ENCODE measurements around the gene REXO4. TPM values are rescaled to one million over a fixed set of nuclear protein-coding genes. Genes with fewer than 3 reads are reported as not detected.

The REXO4 gene
- total RNA-seq, 2 experiments from 2014 or later = 35.7 to 45.5 TPM

DNA sequence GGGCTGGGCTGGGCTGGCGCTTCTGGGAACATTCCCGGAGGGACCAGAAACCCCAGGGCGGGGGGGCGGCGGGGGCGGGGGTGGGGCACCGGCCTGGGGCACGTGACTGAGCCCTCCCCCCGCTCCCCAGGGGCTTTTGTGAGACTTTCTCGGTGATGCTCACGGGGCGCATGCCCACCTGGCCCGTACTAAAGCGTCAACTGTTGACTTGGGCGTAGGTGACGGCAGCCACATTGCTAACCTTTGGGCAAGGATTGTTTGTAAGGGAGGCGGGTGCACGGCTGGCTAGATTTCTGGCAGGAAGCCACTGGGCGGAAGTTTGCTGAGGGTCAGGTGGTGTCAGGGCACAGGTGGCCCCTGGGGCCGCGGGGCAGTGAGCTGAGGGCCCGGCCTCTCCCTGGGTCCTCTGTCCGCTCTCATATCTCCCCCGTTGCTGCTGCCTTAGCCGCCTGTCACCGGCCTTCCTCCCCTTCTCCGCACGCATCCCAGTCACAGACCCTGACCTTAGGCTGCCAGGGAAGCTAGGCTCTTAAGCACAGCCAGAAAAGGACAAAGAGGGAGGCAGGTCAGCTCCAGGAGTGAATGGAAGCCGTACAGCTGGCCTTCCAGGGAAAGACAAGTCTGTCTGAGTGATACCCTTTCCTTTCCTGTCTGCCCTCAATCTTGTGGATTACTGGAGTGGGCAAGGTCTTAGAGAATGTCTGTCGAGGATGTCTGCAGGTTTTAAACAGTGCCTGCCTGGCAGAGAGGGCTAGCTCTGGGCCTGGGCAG is 42.8 kb upstream of the REXO4 start:
- Histone ChIP-seq H3K9me2 (ENCODE audit: insufficient read depth, low read length) (no peaks in the 10 kb centered on the region), H3K36me3 (ENCODE audit: insufficient read depth, low read length) (no peaks in the 10 kb centered on the region), H3K9me3 (ENCODE audit: low read length) (no peaks in the 10 kb centered on the region), H2AFZ (ENCODE audit: low read length) (no peak overlapping the region; the same call in 1 of the 2 replicates), H3K4me2 (ENCODE audit: low read length) (peak overlapping the region; percentile 93), H3K4me1 (ENCODE audit: insufficient read depth, low read length, poor library complexity, severe bottlenecking) (peaks cover 51% of the 10 kb centered on the region), H3K4me3 (ENCODE audit: low read depth, low read length, poor library complexity, severe bottlenecking) (peak overlapping the region; percentile 74), H4K20me1 (ENCODE audit: insufficient read depth, low read length) (no peaks in the 10 kb centered on the region), H3K79me2 (ENCODE audit: insufficient read depth, low read depth, low read length) (no peaks in the 10 kb centered on the region), H3K27ac (ENCODE audit: low read depth, low read length, poor library complexity, severe bottlenecking) (peak overlapping the region; percentile 77)
- intact Hi-C loops (cut with micrococcal nuclease; ENCODE audit: unreplicated experiment) = loop anchor here (1.0 to 5.0 kb wide), 2 partner anchors 18 to 103 kb away; partner anchors contain the start of genes SURF1 and SURF2
- BruUV-seq (replicated peaks) = no TSS peak
- TF ChIP-seq, protein P1, sequence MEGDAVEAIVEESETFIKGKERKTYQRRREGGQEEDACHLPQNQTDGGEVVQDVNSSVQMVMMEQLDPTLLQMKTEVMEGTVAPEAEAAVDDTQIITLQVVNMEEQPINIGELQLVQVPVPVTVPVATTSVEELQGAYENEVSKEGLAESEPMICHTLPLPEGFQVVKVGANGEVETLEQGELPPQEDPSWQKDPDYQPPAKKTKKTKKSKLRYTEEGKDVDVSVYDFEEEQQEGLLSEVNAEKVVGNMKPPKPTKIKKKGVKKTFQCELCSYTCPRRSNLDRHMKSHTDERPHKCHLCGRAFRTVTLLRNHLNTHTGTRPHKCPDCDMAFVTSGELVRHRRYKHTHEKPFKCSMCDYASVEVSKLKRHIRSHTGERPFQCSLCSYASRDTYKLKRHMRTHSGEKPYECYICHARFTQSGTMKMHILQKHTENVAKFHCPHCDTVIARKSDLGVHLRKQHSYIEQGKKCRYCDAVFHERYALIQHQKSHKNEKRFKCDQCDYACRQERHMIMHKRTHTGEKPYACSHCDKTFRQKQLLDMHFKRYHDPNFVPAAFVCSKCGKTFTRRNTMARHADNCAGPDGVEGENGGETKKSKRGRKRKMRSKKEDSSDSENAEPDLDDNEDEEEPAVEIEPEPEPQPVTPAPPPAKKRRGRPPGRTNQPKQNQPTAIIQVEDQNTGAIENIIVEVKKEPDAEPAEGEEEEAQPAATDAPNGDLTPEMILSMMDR (conservative IDR thresholded peaks at IDR 0.05; ENCODE audit: low read length) = no peak
- no peak for TF ChIP-seq EZH2phosphoT487 (IDR thresholded peaks at IDR 0.05; ENCODE audit: borderline replicate concordance, low read depth, low read length)
- CTCF ChIA-PET (ENCODE audit: unreplicated experiment) = interaction anchor here (1.7 kb wide), 1 partner anchor 19 kb away, joined by 5 read pairs; the partner anchor contains the start of gene SLC2A6
- DNase-seq (ENCODE audit: low spot score) = peak; percentile 91
- POLR2A ChIA-PET = interaction anchor here (1.4 to 1.5 kb wide), 2 partner anchors 42 to 105 kb away, joined by 5 to 6 read pairs; partner anchors contain the start of gene SURF1

GRCh38 chr9:133459476-133460404 is 41.9 kb upstream of the REXO4 start, which contains the start of gene CACFD1:
TSS of gene CACFD1 (plus strand) at chr9:133459978. CDS start at chr9:133460067, 89 bp downstream.
- H3K4me3 ChIP-seq (ENCODE audit: low read depth, low read length, poor library complexity, severe bottlenecking) = peak within 1 kb of the TSS; percentile 74
- H3K9me2 ChIP-seq (ENCODE audit: insufficient read depth, low read length) = no peaks in the 10 kb centered on the region
- ChIA-PET CTCF (ENCODE audit: unreplicated experiment) (interaction anchor here (0.6 to 1.7 kb wide), 5 partner anchors 20 to 384 kb away, joined by 3 to 8 read pairs (median 3); partner anchors contain the start of gene SLC2A6), POLR2A (interaction anchor here (0.7 to 1.4 kb wide), 11 partner anchors 16 to 1711 kb away, joined by 3 to 6 read pairs (median 4); partner anchors contain the start of gene REXO4)
- no peaks in the 10 kb centered on the region for H3K9me3 ChIP-seq (ENCODE audit: low read length)
- H3K27ac ChIP-seq (ENCODE audit: low read depth, low read length, poor library complexity, severe bottlenecking) = peak within 1 kb of the TSS; percentile 77
- no peaks in the 10 kb centered on the region for H4K20me1 ChIP-seq (ENCODE audit: insufficient read depth, low read length)
- no peaks in the 10 kb centered on the region for H3K79me2 ChIP-seq (ENCODE audit: insufficient read depth, low read depth, low read length)
- peak; percentile 96 for DNase-seq (ENCODE audit: low spot score)
- no TSS peak for BruUV-seq (replicated peaks)
- peaks cover 51% of the 10 kb centered on the region for H3K4me1 ChIP-seq (ENCODE audit: insufficient read depth, low read length, poor library complexity, severe bottlenecking)
- peak within 1 kb of the TSS; percentile 73 for H2AFZ ChIP-seq (ENCODE audit: low read length)
- H3K36me3 ChIP-seq (ENCODE audit: insufficient read depth, low read length) = no peaks in the 10 kb centered on the region
- TF ChIP-seq EZH2phosphoT487 (IDR thresholded peaks at IDR 0.05; ENCODE audit: borderline replicate concordance, low read depth, low read length) = no peak
- TF ChIP-seq, protein P1 (conservative IDR thresholded peaks at IDR 0.05; ENCODE audit: low read length) = no peak
- intact Hi-C loops (cut with micrococcal nuclease; ENCODE audit: unreplicated experiment) = loop anchor here (1.0 to 5.0 kb wide), 3 partner anchors 19 to 102 kb away; partner anchors contain the start of genes REXO4, SURF1 and SURF2
- peak within 1 kb of the TSS; percentile 93 for H3K4me2 ChIP-seq (ENCODE audit: low read length)
